Ascending aorta (tissue), 2 donors: Measurements from ENCODE around the gene LENEP. TPM values are rescaled to one million over a fixed set of nuclear protein-coding genes. Genes with fewer than 3 reads are reported as not detected.

Experiments used
- DNase-seq, 2 donors: peaks; one replicate each; pipeline ENCODE4 v3.0.0-alpha.2; 2019; ENCODE audit warnings: low spot score in 2 of 2
- H3K27ac ChIP-seq, 2 donors: fragments of 200-600 bp; sonication (generic); one replicate each; pipeline ENCODE4 v1.5.1; 2016 to 2017; ENCODE audit warnings: mild to moderate bottlenecking in 1 of 2
- H3K27me3 ChIP-seq: fragments of 200-600 bp; sonication (generic); one replicate; pipeline ENCODE4 v1.5.1; 2017
- H3K36me3 ChIP-seq, 2 donors: fragments of 200-600 bp; sonication (generic); one replicate each; pipeline ENCODE4 v1.5.1; 2016
- H3K4me1 ChIP-seq, 2 donors: fragments of 200-600 bp; sonication (generic); one replicate each; pipeline ENCODE4 v1.5.1; 2016 to 2017; ENCODE audit warnings: mild to moderate bottlenecking in 1 of 2
- H3K4me3 ChIP-seq, 2 donors: fragments of 200-600 bp; sonication (generic); one replicate each; pipeline ENCODE4 v1.5.1; 2016 to 2017; ENCODE audit warnings: mild to moderate bottlenecking in 1 of 2
- H3K9me3 ChIP-seq, 2 donors: fragments of 200-600 bp; sonication (generic); one replicate each; pipeline ENCODE4 v1.5.1; 2016
- CTCF ChIP-seq, 3 experiments: fragments of 200-600 bp in 2 of 3; fragments of 450-650 bp in 1 of 3; sonication (generic) in 2 of 3; IDR thresholded peaks; one replicate each; pipeline ENCODE4 v1.5.1; 2016 to 2019; ENCODE audit warnings: antibody characterized with exemption in 3 of 3, mild to moderate bottlenecking in 1 of 3, moderate library complexity in 1 of 3
- intact Hi-C: fragments of 100-400 bp; cut with DNase I; formaldehyde crosslinking; loops from one replicate; pipeline ENCODE4 v1.15.1; 2023
- total RNA-seq: library from RNA; depleted of rRNA; stranded (reverse); fragments of >200 nt; gene quantifications from one replicate; pipeline ENCODE4 v1.1.0, GENCODE V29; 2016

Gene LENEP
- total RNA-seq, 1 donor from 2014 or later: not detected

DNA sequence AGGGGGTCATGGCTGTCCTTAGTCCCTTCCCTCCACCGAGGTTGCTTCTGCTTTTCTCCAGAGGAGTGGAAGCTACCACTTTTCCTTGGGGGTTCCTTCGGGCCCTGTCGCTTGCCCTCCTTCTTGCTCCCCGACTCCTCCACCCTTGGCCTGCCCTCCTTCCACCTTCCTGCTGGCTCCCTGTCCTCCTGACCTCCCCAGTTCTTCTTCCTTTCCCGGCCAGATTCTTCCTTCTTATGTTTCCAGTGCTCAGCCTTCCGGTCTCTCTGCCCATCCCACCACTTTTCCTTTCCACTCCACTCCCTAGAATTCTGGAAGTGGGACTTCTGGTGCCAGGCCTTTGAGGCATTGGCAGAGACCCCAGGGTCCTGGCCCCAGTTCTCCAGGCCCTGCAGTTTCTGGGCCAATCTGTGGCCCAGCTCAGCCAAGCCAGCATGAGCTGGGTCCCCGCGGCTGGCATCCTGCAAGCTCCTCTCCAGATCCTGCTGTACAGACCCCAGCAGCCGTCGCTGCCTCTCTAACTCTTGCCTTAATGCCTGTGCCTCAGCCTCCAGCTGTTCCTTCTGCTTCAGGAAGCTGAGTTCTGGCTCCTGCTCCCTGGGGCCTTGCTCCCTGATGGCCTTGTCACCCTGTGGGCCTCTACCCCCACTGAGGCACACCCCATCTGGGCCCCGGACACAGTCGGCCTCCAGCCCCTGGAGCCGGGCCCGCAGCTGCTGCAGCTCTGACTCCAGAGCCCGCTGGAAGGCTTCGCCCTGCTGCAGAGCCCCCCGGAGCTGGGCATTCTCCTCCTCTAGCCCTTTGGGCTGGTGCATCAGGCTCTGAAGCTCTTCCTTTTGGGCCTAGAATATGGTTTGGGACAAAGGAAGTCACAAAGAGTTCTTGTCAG, 47.2 kb upstream of the LENEP start:
- no peaks in the 10 kb centered on the region for H3K27me3 ChIP-seq
- DNase-seq: no peak
- H3K9me3 ChIP-seq: no peaks in the 10 kb centered on the region
- no peak overlapping the region for H3K27ac ChIP-seq
- H3K4me1 ChIP-seq: peaks cover 0 to 5% of the 10 kb centered on the region in 2 donors
- intact Hi-C loops: no loop called here
- peaks cover 34 to 41% of the 10 kb centered on the region in 2 donors for H3K36me3 ChIP-seq
- no peak overlapping the region for H3K4me3 ChIP-seq
- no peak for TF ChIP-seq CTCF (IDR thresholded peaks at IDR 0.05)

DNA sequence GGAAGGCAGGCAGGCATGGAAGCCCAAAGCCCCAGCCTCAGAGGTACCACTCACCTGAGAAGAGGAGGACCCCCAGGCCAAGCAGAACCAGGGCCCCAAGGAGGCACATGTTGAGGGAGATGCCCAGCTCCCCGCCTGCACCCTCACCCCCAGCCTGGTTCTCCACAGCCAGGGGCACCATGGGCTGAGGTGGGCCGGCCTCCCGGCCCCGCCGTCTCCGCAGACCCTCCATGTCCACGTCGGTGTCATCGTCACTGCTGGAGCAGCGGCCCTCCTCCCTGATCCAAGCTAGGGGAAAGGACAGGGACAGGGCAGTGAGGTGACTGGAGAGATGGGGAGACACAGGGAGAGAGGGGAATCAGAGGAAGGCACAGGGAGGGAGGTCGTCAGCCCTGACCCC, 45.3 kb upstream of the LENEP start:
- Histone ChIP-seq H3K27me3 (no peaks in the 10 kb centered on the region), H3K9me3 (no peaks in the 10 kb centered on the region), H3K36me3 (peaks cover 35 to 46% of the 10 kb centered on the region in 2 donors), H3K4me3 (no peak overlapping the region), H3K27ac (no peak overlapping the region), H3K4me1 (peaks cover 0 to 8% of the 10 kb centered on the region in 2 donors)
- intact Hi-C loops: no loop called here
- TF ChIP-seq CTCF (IDR thresholded peaks at IDR 0.05): no peak
- DNase-seq: no peak

DNA sequence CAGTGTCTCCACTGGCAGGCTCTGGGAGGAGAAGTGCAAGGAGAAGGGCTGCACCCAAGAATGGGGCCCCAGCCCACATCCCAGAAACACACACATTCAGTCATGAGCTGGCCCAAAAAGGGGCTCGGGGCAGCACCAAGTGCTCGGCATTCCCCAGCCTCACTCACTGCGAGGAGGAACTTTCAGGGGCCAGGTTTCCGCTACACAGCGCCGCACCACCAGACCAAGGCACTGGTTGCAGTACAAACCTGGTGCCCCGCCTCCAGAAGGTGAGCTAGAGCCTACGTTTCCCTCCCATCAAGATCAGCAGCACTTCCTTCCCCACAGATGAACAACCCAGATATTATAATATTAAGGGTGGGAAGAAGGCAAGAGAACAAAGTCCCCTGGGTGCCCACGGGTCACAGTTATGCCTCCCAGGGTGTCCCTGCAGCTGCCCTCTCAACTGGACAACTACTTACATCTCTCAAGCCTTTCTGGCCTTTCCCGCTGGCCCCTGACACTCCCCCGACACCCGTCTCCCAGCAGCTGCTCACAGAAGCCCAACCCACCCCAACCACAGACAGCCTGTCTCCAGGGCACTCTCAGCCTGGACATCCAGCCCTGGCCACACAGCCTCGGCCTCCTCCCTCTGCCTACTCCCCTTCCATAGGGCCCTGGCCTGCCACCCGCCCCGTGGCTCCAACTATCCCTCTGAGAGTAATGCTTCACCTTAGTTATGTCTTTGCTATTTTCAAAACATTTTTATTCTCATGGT, 41.3 kb upstream of the LENEP start:
- H3K27ac ChIP-seq: no peak overlapping the region
- peaks cover 15 to 34% of the 10 kb centered on the region in 2 donors for H3K4me1 ChIP-seq
- no peaks in the 10 kb centered on the region for H3K9me3 ChIP-seq
- H3K27me3 ChIP-seq: no peaks in the 10 kb centered on the region
- H3K36me3 ChIP-seq: peaks cover 26 to 28% of the 10 kb centered on the region in 2 donors
- intact Hi-C loops: no loop called here
- H3K4me3 ChIP-seq: no peak overlapping the region
- DNase-seq: no peak
- no peak for TF ChIP-seq CTCF (IDR thresholded peaks at IDR 0.05)

DNA sequence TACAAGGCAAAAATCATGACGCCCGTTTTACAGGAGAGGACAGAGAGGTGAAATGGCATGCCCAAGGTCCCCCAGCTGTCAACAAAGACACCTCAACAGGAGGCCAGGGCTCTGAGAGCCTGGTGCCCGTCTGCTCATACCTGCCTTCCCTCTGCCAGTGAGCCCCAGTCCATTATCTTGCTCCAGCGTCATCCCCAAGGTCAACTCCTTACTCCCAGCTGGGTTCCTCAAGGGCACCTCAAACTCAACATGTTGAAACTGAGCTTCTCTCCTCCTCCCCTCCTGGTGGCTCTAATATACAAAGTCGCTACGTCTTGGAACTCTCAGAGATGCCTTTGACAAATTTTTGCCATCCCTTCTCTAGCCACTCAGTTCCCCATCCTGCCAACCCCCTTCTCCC, 40.7 kb upstream of the LENEP start:
- Histone ChIP-seq H3K27me3 (no peaks in the 10 kb centered on the region), H3K9me3 (no peaks in the 10 kb centered on the region), H3K27ac (no peak overlapping the region), H3K4me3 (no peak overlapping the region), H3K36me3 (peaks cover 21 to 23% of the 10 kb centered on the region in 2 donors), H3K4me1 (peaks cover 15 to 38% of the 10 kb centered on the region in 2 donors)
- TF ChIP-seq CTCF (IDR thresholded peaks at IDR 0.05): no peak
- intact Hi-C loops: no loop called here
- DNase-seq: no peak

GRCh38 chr1:154953611-154954038, 39.8 kb upstream of the LENEP start:
- intact Hi-C loops: no loop called here
- Histone ChIP-seq H3K27ac (no peak overlapping the region), H3K4me1 (peaks cover 15 to 38% of the 10 kb centered on the region in 2 donors)

More at GRCh38 chr1:154953611-154954038, 39.8 kb upstream of the LENEP start:
- peaks cover 19 to 24% of the 10 kb centered on the region in 2 donors for H3K36me3 ChIP-seq
- H3K9me3 ChIP-seq: no peaks in the 10 kb centered on the region
- TF ChIP-seq CTCF (IDR thresholded peaks at IDR 0.05): no peak
- H3K4me3 ChIP-seq: peak overlapping the region in 1 of 2 donors; percentile 68
- no peak for DNase-seq
- H3K27me3 ChIP-seq: no peaks in the 10 kb centered on the region
